H7 (cell line): ENCODE results near the gene BPHL. TPM values are rescaled to one million over a fixed set of nuclear protein-coding genes. Genes with fewer than 3 reads are reported as not detected.
A peak's percentile ranks its signal among the peaks of the same experiment; 100 is the strongest.
"Not testable (repeated sequence)": the region's sequence is repeated elsewhere in the genome, so short reads cannot be mapped to it uniquely, and the experiment has no call there.

Source experiments
- DNase-seq: peaks from one replicate; pipeline ENCODE4 v3.0.0; 2012
- H3K27me3 ChIP-seq: 2 replicates; pipeline ENCODE4 v1.6.0; 2011; ENCODE audit warnings: mild to moderate bottlenecking, low read length; ENCODE audit not compliant: control insufficient read depth, insufficient read depth
- H3K36me3 ChIP-seq: replicated peaks from 2 replicates; pipeline ENCODE4 v1.5.1; 2011; ENCODE audit warnings: low read length; ENCODE audit not compliant: control insufficient read depth, insufficient read depth
- H3K4me3 ChIP-seq: 2 replicates; pipeline ENCODE4 v1.5.1; 2011; ENCODE audit warnings: low read depth, mild to moderate bottlenecking, control low read depth, low read length, moderate library complexity; ENCODE audit not compliant: insufficient read depth
- total RNA-seq: library from RNA; depleted of rRNA; stranded (reverse); fragments of >200 nt; shearing (Covaris generic); gene quantifications from 2 replicates; pipeline ENCODE4 v1.2.3, GENCODE V29; 2014

BPHL gene
- total RNA-seq, 1 experiment from 2014 or later, result 30.7 TPM

DNA sequence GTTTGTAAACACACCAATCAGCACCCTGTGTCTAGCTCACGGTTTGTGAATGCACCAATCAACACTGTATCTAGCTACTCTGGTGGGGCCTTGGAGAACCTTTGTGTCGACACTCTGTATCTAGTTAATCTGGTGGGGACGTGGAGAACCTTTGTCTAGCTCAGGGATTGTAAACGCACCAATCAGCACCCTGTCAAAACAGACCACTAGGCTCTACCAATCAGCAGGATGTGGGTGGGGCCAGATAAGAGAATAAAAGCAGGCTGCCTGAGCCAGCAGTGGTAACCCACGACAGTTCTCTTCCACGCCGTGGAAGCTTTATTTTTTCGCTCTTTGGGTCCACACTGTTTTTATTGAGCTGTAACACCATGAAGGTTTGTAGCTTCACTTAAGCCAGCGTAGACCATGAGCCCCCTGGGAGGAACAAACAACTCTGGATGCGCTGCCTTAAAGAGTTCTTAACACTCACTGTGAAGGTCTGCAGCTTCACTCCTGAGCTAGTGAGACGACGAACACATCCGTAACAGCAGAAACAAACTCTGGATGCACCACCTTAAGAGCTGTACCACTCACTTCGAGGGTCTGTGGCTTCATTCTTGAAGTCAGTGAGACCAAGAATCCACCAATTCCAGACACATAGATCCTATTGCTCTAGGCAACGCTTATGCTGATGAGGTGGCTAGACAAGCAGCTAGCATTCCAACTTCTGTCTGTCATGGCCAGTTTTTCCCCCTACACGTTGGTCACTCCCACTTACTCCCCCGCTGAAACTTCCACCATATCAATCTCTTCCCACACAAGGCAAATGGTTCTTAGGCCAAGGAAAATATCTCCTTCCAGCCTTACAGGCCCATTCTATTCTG lies 53.0 kb downstream of the BPHL start:
- H3K36me3 ChIP-seq, H3K27me3 ChIP-seq, H3K4me3 ChIP-seq, DNase-seq: not testable (repeated sequence)

GRCh38 chr6:3172789-3173188 lies 54.3 kb downstream of the BPHL start:
- H3K27me3 ChIP-seq, H3K4me3 ChIP-seq, DNase-seq, H3K36me3 ChIP-seq: not testable (repeated sequence)

GRCh38 chr6:3173636-3174089 lies 55.2 kb downstream of the BPHL start:
- not testable (repeated sequence) for H3K4me3 ChIP-seq, H3K36me3 ChIP-seq, DNase-seq, H3K27me3 ChIP-seq

DNA sequence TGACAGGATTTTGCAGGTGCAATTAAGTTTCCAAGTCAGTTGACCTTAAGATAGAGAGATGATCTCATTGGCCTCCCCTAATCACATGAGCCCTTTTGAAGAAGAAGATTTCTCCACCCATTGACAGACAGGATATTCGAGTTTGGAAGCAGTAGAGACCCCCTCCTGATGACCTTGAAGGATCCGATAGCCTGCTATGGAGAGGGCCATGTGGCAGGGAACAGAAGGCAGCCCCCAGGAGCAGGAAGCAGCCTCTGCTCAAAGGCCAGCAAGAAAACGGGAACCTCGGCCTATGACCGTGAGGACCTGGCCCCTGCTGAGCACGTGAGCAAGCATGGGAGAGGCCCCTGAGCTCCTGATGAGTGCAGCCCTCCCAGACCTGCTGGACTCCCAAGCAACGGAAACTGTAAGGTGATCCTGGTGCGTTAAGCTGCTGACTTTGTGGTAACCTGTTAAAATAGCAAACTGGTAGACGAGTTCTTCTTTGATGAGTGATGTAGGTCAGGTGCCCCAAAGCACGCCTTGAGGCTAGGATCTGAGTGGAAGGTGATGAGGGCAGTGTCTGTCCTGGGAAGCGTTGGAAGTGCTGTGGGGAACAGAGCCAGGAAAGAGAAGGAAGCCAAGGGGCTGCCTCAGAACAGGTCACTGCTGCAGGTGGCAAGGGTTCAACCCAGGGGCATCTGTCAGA lies 57.3 kb downstream of the BPHL start:
- Histone ChIP-seq H3K36me3 (no peaks in the 10 kb centered on the region), H3K4me3 (no peak overlapping the region), H3K27me3 (no peaks in the 10 kb centered on the region)
- DNase-seq, result no peak

DNA sequence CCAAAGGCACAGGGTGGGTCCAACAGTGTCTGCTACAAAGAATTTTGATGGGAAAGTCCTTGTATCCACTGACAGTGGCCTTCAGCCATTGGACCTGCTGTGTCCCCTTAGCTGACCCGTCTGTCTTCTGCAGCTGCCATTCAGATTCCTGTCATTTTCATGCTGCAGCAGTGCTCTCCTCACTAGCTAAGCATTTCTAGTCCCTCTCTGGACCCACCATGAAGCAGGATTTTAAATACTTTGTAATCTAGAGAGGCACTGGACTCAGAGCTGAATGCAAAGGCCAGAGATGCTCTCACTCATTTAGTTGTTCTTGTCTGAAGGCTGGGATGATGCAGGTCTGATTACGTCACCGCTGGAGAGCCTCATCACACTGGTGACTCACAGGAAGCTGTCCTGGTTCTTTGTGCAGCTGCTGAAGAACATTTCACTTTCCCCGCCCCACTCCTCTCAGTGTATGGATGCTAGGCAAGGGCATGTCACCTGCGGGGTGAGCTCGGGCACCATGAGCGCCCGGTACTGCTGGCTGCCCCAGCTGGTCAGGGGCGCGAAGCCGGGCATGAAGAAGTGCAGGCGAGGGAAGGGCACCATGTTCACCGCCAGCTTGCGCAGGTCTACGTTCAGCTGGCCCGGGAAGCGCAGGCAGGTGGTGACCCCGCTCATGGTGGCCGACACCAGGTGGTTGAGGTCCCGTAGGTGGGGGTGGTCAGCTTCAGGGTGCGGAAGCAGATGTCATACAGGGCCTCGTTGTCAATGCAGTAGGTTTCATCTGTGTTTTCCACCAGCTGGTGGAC lies 58.2 kb downstream of the BPHL start:
- DNase-seq, result no peak
- no peaks in the 10 kb centered on the region for H3K27me3 ChIP-seq
- H3K36me3 ChIP-seq, result no peaks in the 10 kb centered on the region
- no peak overlapping the region for H3K4me3 ChIP-seq

DNA sequence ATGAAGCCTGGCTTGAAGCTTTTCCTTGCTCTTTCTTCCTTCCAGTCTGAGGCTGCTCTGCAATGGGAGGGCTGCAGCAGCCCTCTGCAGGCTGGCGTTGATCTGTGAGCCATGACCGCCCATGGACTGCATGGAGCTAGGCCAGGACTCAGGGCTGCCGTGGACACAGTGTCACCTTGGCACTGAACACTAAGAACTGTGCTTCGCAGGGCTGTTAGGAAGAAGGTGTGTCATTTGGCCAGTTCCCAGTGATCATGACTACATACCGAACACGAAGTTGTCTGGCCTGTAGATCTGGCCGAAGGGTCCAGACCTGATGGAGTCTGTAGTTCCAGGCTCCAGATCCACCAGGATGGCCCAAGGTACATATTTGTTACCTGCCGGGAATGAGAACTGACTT lies 60.2 kb downstream of the BPHL start:
- H3K36me3 ChIP-seq, H3K4me3 ChIP-seq, DNase-seq, H3K27me3 ChIP-seq: not testable (repeated sequence)

GRCh38 chr6:3179945-3180344 lies 61.4 kb downstream of the BPHL start:
- H3K4me3 ChIP-seq, result peak overlapping the region; percentile 18; the same call in 1 of the 2 replicates
- H3K27me3 ChIP-seq, H3K36me3 ChIP-seq, DNase-seq: not testable (repeated sequence)

GRCh38 chr6:3181105-3181504 lies 62.6 kb downstream of the BPHL start:
- H3K27me3 ChIP-seq, result no peaks in the 10 kb centered on the region
- DNase-seq, result no peak
- no peak overlapping the region for H3K4me3 ChIP-seq
- H3K36me3 ChIP-seq, result no peaks in the 10 kb centered on the region

DNA sequence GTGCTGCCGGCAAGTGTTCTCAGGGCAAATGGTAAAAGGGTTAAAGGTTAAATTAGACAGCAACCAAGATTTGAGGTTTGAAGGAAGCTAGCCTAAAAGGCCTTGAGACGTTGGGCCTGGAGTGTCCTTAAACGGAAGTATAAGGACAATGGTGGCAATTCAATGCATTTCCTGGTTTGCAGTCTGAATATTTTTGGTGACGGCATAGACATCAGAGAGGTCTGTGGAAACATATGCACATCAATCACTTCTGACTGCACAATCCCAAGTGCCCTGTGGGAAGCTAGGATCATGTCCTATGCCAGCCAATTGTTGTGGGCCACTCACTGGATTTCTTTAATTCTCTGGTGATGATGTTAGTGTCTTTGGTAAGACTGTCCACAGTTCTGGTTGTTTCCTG lies 64.6 kb downstream of the BPHL start:
- no peak for DNase-seq
- Histone ChIP-seq H3K4me3 (no peak overlapping the region), H3K36me3 (no peaks in the 10 kb centered on the region), H3K27me3 (no peaks in the 10 kb centered on the region)

- no peak for DNase-seq
- Histone ChIP-seq H3K27me3 (no peaks in the 10 kb centered on the region), H3K4me3 (no peak overlapping the region), H3K36me3 (no peaks in the 10 kb centered on the region)
These were observed 68.5 kb downstream of the BPHL start for GRCh38 chr6:3186974-3187382.

GRCh38 chr6:3188262-3188661 lies 69.8 kb downstream of the BPHL start:
- no peak for DNase-seq

GRCh38 chr6:3189192-3189591 lies 70.7 kb downstream of the BPHL start:
- H3K4me3 ChIP-seq, DNase-seq, H3K27me3 ChIP-seq, H3K36me3 ChIP-seq: not testable (repeated sequence)

More at GRCh38 chr6:3188262-3188661, 69.8 kb downstream of the BPHL start:
- H3K36me3 ChIP-seq, result no peaks in the 10 kb centered on the region
- no peak overlapping the region for H3K4me3 ChIP-seq
- H3K27me3 ChIP-seq, result no peaks in the 10 kb centered on the region

DNA sequence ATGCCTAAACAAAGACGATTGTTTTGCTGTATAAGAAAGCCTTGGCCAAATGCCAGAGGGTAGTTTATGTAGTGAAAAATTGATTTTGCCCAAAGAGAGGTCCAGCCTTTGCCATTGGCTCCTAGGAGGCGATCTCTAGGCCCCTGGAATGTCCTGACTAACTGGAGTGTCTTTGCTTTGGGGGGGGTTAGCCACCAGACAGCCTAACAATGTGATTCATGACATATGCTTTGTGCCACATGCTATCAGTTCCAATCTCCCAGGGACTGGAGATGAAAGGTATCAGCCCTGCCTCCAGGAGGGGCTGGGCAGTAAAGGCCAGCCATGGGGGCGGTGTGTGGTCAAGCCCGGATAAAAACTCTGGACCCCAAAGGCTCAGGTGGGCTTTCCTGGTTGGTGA lies 71.5 kb downstream of the BPHL start:
- no peak for DNase-seq
- H3K27me3 ChIP-seq, result no peaks in the 10 kb centered on the region

DNA sequence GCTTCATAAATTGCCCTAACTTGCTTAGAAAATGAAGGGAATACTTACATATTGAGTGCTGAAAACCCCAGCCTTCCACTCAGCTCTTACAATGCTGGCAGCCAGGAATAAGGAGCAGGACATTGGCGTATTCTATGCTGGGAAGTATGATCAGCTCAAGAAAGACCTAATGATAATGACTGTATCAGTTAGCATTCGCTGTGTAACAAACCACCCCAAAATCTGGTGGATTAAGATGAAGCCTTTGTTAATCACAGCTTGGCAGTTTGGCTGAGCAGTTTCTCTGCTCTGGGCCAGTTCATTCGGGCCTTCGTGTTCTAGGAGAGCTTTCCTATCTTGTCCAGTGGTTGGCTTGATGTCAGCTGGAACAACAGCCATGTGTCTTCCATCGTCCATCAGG lies 72.3 kb downstream of the BPHL start:
- Histone ChIP-seq H3K4me3 (no peak overlapping the region), H3K27me3 (no peaks in the 10 kb centered on the region), H3K36me3 (no peaks in the 10 kb centered on the region)
- DNase-seq, result no peak

More for the DNA sequence above, 71.5 kb downstream of the BPHL start:
- no peaks in the 10 kb centered on the region for H3K36me3 ChIP-seq
- H3K4me3 ChIP-seq, result no peak overlapping the region
